GM18870 (cell line): ENCODE measurements around the gene HLTF.
"Not testable (repeated sequence)": the region's sequence is repeated elsewhere in the genome, so short reads cannot be mapped to it uniquely, and the experiment has no call there.

Experiments used
- ATAC-seq: cut with Tn5 transposase; IDR thresholded peaks from one replicate; pipeline ENCODE4 v1.9.1; 2021; ENCODE audit warnings: moderate library complexity; ENCODE audit not compliant: unreplicated experiment

The HLTF gene

GRCh38 chr3:149086232-149086988 is at the start of gene HLTF:
Gene HLTF (minus strand): TSS chr3:149086533. CDS start chr3:149086336, 197 bp downstream.
- ATAC-seq = peak; percentile 98

GRCh38 chr3:149134575-149134974 is 48.2 kb upstream of the HLTF start:
- no peak for ATAC-seq

GRCh38 chr3:149131589-149131988 is 45.3 kb upstream of the HLTF start:
- no peak for ATAC-seq

- ATAC-seq = peak; percentile 80
These were observed 43.2 kb upstream of the HLTF start, which contains the start of gene HPS3 for GRCh38 chr3:149129326-149130205. Gene HPS3 (plus strand): TSS chr3:149129638. CDS start chr3:149129724, 86 bp downstream.

GRCh38 chr3:149128821-149129220 is 42.5 kb upstream of the HLTF start:
- ATAC-seq = no peak

GRCh38 chr3:149122721-149123578 is 36.6 kb upstream of the HLTF start:
- ATAC-seq = no peak

GRCh38 chr3:149120051-149120972 is 34.0 kb upstream of the HLTF start:
- no peak for ATAC-seq

- ATAC-seq = no peak
These were observed 33.1 kb upstream of the HLTF start for GRCh38 chr3:149119466-149119865.

GRCh38 chr3:149118724-149119123 is 32.4 kb upstream of the HLTF start:
- ATAC-seq = no peak

- ATAC-seq = no peak
These were observed 28.8 kb upstream of the HLTF start for GRCh38 chr3:149115114-149115513.

GRCh38 chr3:149114458-149114857 is 28.1 kb upstream of the HLTF start:
- no peak for ATAC-seq

GRCh38 chr3:149104484-149104883 is 18.2 kb upstream of the HLTF start:
- ATAC-seq = no peak

- no peak for ATAC-seq
These were observed 15.3 kb upstream of the HLTF start for GRCh38 chr3:149101641-149102040.

GRCh38 chr3:149101154-149101553 is 14.8 kb upstream of the HLTF start:
- no peak for ATAC-seq

- ATAC-seq = not testable (repeated sequence)
These were observed 11.7 kb upstream of the HLTF start for GRCh38 chr3:149097987-149098386.

GRCh38 chr3:149095487-149095886 is 9.2 kb upstream of the HLTF start:
- peak; percentile 93 for ATAC-seq

GRCh38 chr3:149091983-149092382 is 5.7 kb upstream of the HLTF start:
- ATAC-seq = no peak

GRCh38 chr3:149090907-149091306 is 4.6 kb upstream of the HLTF start:
- no peak for ATAC-seq

GRCh38 chr3:149090461-149090860 is 4.1 kb upstream of the HLTF start:
- ATAC-seq = no peak

GRCh38 chr3:149089395-149089794 is 3.1 kb upstream of the HLTF start:
- ATAC-seq = no peak
